Stimulated activated naive B cell treated with anti-CD40 and anti-IgM and Interleukin-4, amounts not matched to agents 10 μg/mL and 1 μg/mL and 100 μg/mL, for 72 hours (primary cell): ENCODE data around the gene DENND1A.

Source experiments
- ATAC-seq, 2 donors: fragments of 150-1000 bp; cut with Tn5 transposase; replicated peaks; 2 replicates each; pipeline ENCODE4 v1.10.0; 2021; ENCODE audit warnings: moderate library complexity in 1 of 2
- DNase-seq: peaks from one replicate; pipeline ENCODE4 v3.0.0; 2021
- H3K27ac Mint-ChIP-seq: one replicate; pipeline ENCODE4 v1.8.0; 2022; ENCODE audit warnings: mild to moderate bottlenecking, mixed read lengths
- H3K27me3 Mint-ChIP-seq, 2 donors: one replicate each; pipeline ENCODE4 v1.8.0; 2022; ENCODE audit warnings: mixed read lengths in 2 of 2
- H3K36me3 Mint-ChIP-seq, 2 donors: one replicate each; pipeline ENCODE4 v1.8.0; 2022; ENCODE audit warnings: mixed read lengths in 2 of 2, mild to moderate bottlenecking in 1 of 2
- H3K4me1 Mint-ChIP-seq, 2 donors: one replicate each; pipeline ENCODE4 v1.8.0; 2022; ENCODE audit warnings: mixed read lengths in 2 of 2, mild to moderate bottlenecking in 1 of 2
- H3K4me3 Mint-ChIP-seq, 2 donors: one replicate each; pipeline ENCODE4 v1.8.0; 2022; ENCODE audit warnings: mild to moderate bottlenecking in 2 of 2, mixed read lengths in 2 of 2, moderate library complexity in 1 of 2
- H3K9me3 Mint-ChIP-seq, 2 donors: one replicate each; pipeline ENCODE4 v1.8.0; 2022; ENCODE audit warnings: mixed read lengths in 2 of 2, mild to moderate bottlenecking in 1 of 2

Gene DENND1A

GRCh38 chr9:123880420-123880819 is 49.5 kb downstream of the DENND1A start:
- H3K4me1 Mint-ChIP-seq: peaks cover 11 to 19% of the 10 kb centered on the region in 2 donors
- DNase-seq (no peak), ATAC-seq (no peak)
- no peak overlapping the region for H3K27ac Mint-ChIP-seq
- H3K27me3 Mint-ChIP-seq: no peaks in the 10 kb centered on the region
- H3K4me3 Mint-ChIP-seq: no peak overlapping the region
- no peaks in the 10 kb centered on the region for H3K9me3 Mint-ChIP-seq
- peaks cover 4 to 12% of the 10 kb centered on the region in 2 donors for H3K36me3 Mint-ChIP-seq

DNA sequence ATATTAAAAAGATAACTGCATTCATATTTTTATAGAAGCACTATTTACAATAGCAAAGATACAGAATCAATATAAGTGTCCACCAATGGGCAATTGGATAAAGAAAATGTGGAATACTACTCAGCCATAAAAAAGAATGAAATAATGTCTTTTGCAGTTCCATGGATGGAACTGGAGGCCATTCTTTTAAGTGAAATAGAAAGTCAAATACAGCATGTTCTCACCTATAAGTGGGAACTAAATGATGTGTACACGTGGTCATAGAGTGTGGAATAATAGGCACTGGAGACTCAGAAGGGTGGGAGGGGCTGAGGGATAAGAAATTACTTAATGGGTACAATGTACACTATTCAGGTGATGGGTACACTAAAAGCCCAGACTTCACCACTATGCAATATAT is 53.2 kb downstream of the DENND1A start:
- DNase-seq (no peak), ATAC-seq (no peak)
- Mint-ChIP-seq H3K4me3 (no peak overlapping the region), H3K4me1 (peaks cover 2 to 3% of the 10 kb centered on the region in 2 donors), H3K9me3 (no peaks in the 10 kb centered on the region), H3K27ac (no peak overlapping the region), H3K27me3 (no peaks in the 10 kb centered on the region), H3K36me3 (peaks cover 7 to 21% of the 10 kb centered on the region in 2 donors)

GRCh38 chr9:123872710-123873109 is 57.2 kb downstream of the DENND1A start:
- no peak overlapping the region for H3K27ac Mint-ChIP-seq
- peaks cover under 1 to 9% of the 10 kb centered on the region in 2 donors for H3K4me1 Mint-ChIP-seq
- H3K9me3 Mint-ChIP-seq: peaks cover 0 to 1% of the 10 kb centered on the region in 2 donors
- no peak for ATAC-seq
- H3K27me3 Mint-ChIP-seq: no peaks in the 10 kb centered on the region
- peaks cover 15 to 24% of the 10 kb centered on the region in 2 donors for H3K36me3 Mint-ChIP-seq
- no peak for DNase-seq
- no peak overlapping the region for H3K4me3 Mint-ChIP-seq

- DNase-seq (no peak), ATAC-seq (no peak)
- Mint-ChIP-seq H3K27ac (no peak overlapping the region), H3K27me3 (no peaks in the 10 kb centered on the region), H3K4me1 (peaks cover 5 to 18% of the 10 kb centered on the region in 2 donors), H3K9me3 (peaks cover 0 to 1% of the 10 kb centered on the region in 2 donors), H3K36me3 (peaks cover 15 to 24% of the 10 kb centered on the region in 2 donors), H3K4me3 (no peak overlapping the region)
These were observed 58.1 kb downstream of the DENND1A start for GRCh38 chr9:123871781-123872180.

GRCh38 chr9:123868002-123868401 is 61.9 kb downstream of the DENND1A start:
- Mint-ChIP-seq H3K27ac (no peak overlapping the region), H3K36me3 (peaks cover 8 to 9% of the 10 kb centered on the region in 2 donors), H3K9me3 (peaks cover 0 to 1% of the 10 kb centered on the region in 2 donors), H3K27me3 (no peaks in the 10 kb centered on the region), H3K4me3 (no peak overlapping the region), H3K4me1 (peaks cover 5 to 29% of the 10 kb centered on the region in 2 donors)
- ATAC-seq (no peak), DNase-seq (no peak)

DNA sequence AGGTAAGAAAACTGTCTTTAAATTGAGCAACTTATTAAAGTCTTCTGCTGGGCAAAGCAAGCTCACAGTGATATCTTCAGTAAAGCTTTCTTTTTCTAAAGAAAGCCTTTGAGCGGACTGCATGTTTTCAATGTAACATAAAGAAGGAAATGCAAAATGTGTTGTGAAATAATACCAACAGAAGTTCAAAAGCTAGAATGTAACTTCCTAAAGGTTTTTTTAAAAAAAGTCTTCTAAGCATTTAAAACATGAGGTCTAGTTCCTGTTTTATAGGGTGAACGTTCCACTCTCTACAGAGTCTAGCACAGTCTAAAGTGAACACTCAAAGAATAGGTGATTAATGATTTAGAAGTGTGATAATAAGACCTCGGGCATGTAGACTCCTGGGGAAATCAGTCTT is 62.9 kb downstream of the DENND1A start:
- ATAC-seq: peak; percentile 91

DNA sequence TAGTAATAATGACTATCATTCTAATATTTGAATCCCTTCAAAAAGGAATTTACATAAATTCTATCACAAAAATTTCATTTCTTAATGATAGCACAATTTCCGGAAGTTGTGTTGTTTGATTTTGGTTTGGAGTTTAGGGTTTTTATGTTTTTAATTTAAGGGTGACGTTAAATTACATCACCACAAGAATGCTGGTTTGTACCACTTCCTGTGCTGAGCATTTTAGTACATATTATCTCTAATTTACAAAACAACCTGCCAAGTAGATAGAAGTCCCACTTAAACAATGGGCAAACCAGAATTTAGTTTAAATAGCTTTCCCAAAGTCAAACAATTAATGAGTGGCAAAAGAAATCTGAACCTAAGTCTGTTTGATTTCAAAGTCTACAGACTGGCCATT is 63.4 kb downstream of the DENND1A start:
- DNase-seq (no peak), ATAC-seq (no peak)
- H3K27me3 Mint-ChIP-seq: no peaks in the 10 kb centered on the region

More for the DNA sequence above, 62.9 kb downstream of the DENND1A start:
- no peaks in the 10 kb centered on the region for H3K27me3 Mint-ChIP-seq
- no peak overlapping the region for H3K27ac Mint-ChIP-seq
- H3K4me1 Mint-ChIP-seq: peaks cover 5 to 29% of the 10 kb centered on the region in 2 donors
- no peak for DNase-seq
- H3K9me3 Mint-ChIP-seq: peaks cover 0 to 1% of the 10 kb centered on the region in 2 donors
- peaks cover 8 to 9% of the 10 kb centered on the region in 2 donors for H3K36me3 Mint-ChIP-seq
- peak overlapping the region in 1 of 2 donors; percentile 56 for H3K4me3 Mint-ChIP-seq

DNA sequence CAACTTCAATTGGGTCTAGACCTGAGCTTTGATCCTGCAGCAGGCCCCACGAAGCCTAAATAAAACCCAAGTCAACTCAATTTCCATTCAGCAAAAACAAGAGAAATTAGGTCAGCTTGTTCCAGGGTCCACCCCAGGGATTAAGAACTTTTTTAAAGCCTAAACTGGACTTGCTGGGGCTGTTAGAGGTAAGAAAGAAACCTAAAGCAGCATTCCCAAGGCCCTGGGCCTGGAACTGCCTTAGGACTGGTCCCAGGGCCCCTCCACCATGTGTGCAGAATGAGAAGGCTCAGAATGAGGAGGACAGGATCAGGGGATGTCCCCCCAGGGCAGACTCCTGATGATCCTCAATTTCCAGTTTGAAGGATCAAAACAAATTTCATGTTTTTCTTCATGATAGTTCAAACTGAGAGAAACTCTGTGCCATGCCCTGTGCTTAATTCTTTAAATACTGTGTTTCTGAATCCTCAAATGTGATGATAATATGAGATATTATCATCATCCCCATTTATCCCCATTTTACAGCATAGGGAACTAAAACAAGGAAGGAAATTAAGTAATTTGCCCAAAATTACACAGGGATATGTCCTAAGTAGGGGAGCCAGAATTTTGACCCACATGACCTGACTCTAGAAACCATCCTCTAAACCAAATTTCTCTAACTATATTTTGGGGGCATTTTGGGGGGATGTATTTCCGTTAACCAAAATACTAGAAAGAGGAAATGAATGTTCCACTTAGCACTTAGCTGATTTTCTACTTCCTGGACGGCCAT is 64.5 kb downstream of the DENND1A start:
- no peak for ATAC-seq
- no peak overlapping the region for H3K4me3 Mint-ChIP-seq
- peaks cover 8 to 9% of the 10 kb centered on the region in 2 donors for H3K36me3 Mint-ChIP-seq
- peaks cover 5 to 36% of the 10 kb centered on the region in 2 donors for H3K4me1 Mint-ChIP-seq
- H3K27ac Mint-ChIP-seq: no peak overlapping the region
- DNase-seq: no peak
- peaks cover 0 to 1% of the 10 kb centered on the region in 2 donors for H3K9me3 Mint-ChIP-seq
- H3K27me3 Mint-ChIP-seq: no peaks in the 10 kb centered on the region

More for the DNA sequence above, 63.4 kb downstream of the DENND1A start:
- H3K9me3 Mint-ChIP-seq: peaks cover 0 to 1% of the 10 kb centered on the region in 2 donors
- H3K27ac Mint-ChIP-seq: no peak overlapping the region
- no peak overlapping the region for H3K4me3 Mint-ChIP-seq
- H3K4me1 Mint-ChIP-seq: peaks cover 5 to 32% of the 10 kb centered on the region in 2 donors
- peaks cover 8 to 9% of the 10 kb centered on the region in 2 donors for H3K36me3 Mint-ChIP-seq

DNA sequence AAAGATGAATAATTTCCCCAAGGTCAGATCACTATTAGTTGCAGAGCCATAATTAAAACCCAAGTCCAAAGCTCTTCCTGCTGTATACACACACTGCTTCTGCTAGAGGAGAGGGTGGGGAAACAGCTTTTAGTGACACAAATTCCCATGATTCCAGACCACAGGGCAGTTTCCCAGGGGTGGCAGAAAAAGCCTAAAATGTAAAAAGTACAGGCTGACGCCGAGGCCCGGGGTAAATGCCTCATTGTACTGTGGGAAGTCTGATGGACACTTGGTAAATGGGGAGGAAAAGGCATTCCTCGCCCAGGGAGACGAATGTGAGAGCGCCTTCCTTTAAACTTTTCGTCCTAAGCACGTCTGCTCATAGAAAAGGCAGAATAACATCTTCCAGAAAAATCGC is 65.7 kb downstream of the DENND1A start:
- Mint-ChIP-seq H3K9me3 (no peaks in the 10 kb centered on the region), H3K36me3 (no peaks in the 10 kb centered on the region), H3K27ac (no peak overlapping the region), H3K27me3 (no peaks in the 10 kb centered on the region), H3K4me3 (no peak overlapping the region), H3K4me1 (peaks cover 5 to 36% of the 10 kb centered on the region in 2 donors)
- ATAC-seq: no peak
- DNase-seq: no peak

DNA sequence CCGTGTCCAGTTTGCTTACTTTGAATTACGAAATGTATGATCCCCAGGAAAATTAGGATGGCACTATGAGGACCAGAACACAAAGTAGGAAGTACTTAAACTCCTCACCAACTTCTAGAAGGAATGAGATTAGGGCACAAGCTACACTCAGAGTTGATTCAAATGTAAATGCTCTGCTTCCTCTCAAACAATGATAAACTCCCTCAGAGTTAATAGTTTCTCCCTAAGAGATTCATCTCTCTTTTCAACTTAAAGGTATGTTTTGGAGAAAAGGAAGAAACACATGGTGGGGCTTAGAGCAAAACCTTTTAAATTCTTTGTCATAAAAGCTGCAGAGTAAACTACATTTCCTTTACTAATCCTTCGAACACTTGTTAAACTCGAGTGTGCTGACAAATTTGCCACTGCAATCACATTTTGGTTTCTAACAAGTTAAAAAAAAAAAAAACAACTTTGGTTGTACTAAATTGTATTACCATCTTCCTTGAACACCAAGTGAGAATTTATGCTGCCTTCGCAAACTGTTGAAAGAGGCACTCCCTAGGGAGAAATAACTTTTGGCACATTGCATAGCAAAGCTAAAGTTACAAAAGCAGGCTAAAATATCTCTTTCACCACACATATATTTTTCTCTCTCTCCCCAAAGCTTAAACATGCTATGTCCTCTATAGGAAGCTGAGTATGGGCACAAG is 66.6 kb downstream of the DENND1A start:
- Mint-ChIP-seq H3K27me3 (no peaks in the 10 kb centered on the region), H3K4me3 (no peak overlapping the region), H3K9me3 (no peaks in the 10 kb centered on the region), H3K36me3 (no peaks in the 10 kb centered on the region), H3K27ac (no peak overlapping the region), H3K4me1 (peaks cover 5 to 33% of the 10 kb centered on the region in 2 donors)
- ATAC-seq: no peak
- no peak for DNase-seq

DNA sequence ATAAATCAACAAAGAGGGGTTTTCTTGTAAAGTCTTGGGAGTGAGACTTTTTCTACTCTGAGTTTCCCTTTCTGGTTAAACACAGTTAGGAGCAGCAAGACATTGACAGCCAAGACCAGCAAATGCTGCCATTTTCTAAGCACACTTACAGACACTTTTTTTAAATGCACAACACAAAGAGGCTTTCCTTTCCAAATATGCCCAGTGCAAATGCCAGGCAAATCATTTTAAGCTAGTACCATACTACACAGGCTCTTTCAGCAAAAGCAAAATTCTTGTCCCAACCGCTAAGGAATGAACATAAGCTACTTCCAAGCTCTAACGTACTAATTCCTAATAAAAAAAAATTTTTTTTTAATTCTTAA is 68.2 kb downstream of the DENND1A start:
- no peak overlapping the region for H3K4me3 Mint-ChIP-seq
- H3K4me1 Mint-ChIP-seq: peaks cover 0 to 17% of the 10 kb centered on the region in 2 donors
- no peak overlapping the region for H3K27ac Mint-ChIP-seq
- ATAC-seq (no peak), DNase-seq (no peak)
- H3K36me3 Mint-ChIP-seq: peaks cover 3 to 7% of the 10 kb centered on the region in 2 donors
- no peaks in the 10 kb centered on the region for H3K27me3 Mint-ChIP-seq
- H3K9me3 Mint-ChIP-seq: no peaks in the 10 kb centered on the region

DNA sequence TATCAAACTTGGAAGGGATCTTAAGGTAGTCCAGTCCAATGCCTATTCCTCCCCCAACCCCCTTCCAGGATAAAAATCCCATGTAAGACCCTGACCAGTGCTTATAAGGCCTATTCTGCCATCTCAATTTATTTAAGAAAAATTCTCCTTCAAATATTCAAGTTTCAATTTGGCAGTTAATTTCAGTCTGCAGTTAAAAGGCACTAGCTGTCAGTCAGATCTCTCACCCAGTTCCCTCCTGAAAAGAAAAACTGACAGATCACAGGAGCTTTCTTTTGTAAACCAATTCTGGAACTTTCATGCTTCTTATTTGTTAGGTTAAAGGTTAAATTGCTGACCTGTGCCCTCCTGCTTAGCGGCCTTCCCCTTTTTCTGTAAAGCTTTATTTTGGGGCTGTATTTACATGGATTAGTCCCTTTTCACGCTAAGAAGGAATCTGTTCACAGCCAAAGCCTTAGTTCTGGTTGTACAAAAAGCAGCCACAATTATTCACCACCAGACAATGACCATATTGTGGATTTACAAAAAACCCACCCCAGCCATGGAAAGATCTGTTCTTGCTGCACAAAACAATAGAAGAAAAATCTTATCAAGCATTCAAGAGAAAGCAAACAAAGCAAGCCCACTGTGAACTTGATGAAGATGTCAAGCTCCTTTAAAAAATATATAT is 68.7 kb downstream of the DENND1A start:
- Mint-ChIP-seq H3K9me3 (peaks cover 0 to 3% of the 10 kb centered on the region in 2 donors), H3K4me1 (peaks cover 0 to 13% of the 10 kb centered on the region in 2 donors), H3K27me3 (no peaks in the 10 kb centered on the region), H3K36me3 (peaks cover 7 to 12% of the 10 kb centered on the region in 2 donors), H3K27ac (no peak overlapping the region), H3K4me3 (no peak overlapping the region)
- ATAC-seq (no peak), DNase-seq (no peak)

DNA sequence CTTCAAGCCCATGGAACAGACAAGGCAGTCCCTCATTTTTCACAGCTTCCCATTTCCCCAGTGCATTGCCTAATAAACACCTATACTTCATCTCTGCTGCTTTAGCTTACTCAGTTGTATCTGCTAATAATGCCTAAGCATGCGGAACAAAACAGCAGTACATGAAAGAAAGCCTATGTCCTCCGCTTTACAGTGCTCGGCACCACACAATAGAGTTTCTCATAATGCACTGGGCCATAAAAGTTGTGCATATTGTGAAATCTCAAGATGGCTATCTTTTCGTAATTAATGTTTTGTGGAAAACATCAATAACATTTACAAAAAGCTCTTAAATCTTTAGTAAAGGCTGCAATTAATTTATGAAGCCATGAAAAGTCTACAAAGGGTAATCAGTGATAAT is 69.3 kb downstream of the DENND1A start:
- Mint-ChIP-seq H3K27me3 (no peaks in the 10 kb centered on the region), H3K4me3 (no peak overlapping the region), H3K27ac (no peak overlapping the region), H3K9me3 (peaks cover 0 to 4% of the 10 kb centered on the region in 2 donors), H3K4me1 (peaks cover 0 to 7% of the 10 kb centered on the region in 2 donors), H3K36me3 (peaks cover 10 to 17% of the 10 kb centered on the region in 2 donors)
- DNase-seq: no peak
- no peak for ATAC-seq

DNA sequence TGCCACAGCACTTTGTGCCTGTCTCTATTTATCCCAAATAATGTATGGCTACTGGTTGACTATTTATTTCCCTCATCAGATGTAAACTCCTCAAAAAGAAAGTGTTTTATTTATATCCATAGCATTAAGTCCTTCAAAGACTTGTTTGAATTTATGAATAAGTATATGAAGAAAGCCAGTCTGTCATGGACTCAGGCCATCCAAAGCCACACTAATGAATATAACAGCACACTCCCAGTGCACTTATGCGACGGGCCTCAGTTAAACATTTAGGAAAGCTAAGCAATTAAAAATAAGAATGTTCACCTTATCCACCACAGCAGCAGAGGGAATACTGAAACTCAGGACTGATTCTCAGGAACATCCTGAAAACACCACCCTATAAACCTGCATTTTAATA is 77.5 kb downstream of the DENND1A start:
- ATAC-seq: no peak
- no peaks in the 10 kb centered on the region for H3K27me3 Mint-ChIP-seq

More for the DNA sequence above, 77.5 kb downstream of the DENND1A start:
- Mint-ChIP-seq H3K9me3 (peaks cover 4 to 5% of the 10 kb centered on the region in 2 donors), H3K27ac (no peak overlapping the region), H3K36me3 (peaks cover 24 to 37% of the 10 kb centered on the region in 2 donors), H3K4me1 (peaks cover 0 to 7% of the 10 kb centered on the region in 2 donors), H3K4me3 (no peak overlapping the region)
- no peak for DNase-seq
